ENCODE data around the gene BRIP1. TPM values are rescaled to one million over a fixed set of nuclear protein-coding genes. Genes with fewer than 3 reads are reported as not detected.

The BRIP1 gene
- total RNA-seq, 1 donor: 22.9 TPM

Small RNA genes lying within 50 kb of the gene (small RNA-seq; reads per million reads assigned to genes)
- not detected for gene RF00019

Other genes starting within 250 kb of the BRIP1 start
- 13.5 and 17.7 TPM in 2 replicates for gene INTS2, start 64.5 kb upstream of the BRIP1 start, total RNA-seq
- 65.1 and 88.1 TPM in 2 replicates for gene MED13, start 201.8 kb upstream of the BRIP1 start, total RNA-seq

Data from fibroblast of villous mesenchyme (primary cell).